ENCODE results near the gene GBE1. TPM values are rescaled to one million over a fixed set of nuclear protein-coding genes. Genes with fewer than 3 reads are reported as not detected.

GBE1 gene
- total RNA-seq, 4 donors from 2014 or later, result 22.2 to 27.8 (median 25.3) TPM

DNA sequence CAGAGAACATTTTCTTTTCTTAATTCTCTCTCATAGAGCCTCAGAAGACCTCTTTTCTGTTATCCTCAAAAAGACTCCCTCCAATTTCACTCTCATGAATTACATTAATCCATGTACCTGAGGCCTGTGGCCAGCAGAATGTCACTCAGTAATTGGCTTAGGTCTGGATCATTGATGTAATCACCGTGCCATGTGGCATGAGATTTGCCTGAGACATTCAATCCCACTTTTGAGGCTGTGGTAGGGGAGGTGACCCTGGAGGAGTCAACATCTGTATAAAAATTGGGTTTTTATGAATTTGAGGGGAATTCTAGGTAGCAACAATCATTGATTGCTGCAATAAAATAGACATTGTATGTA lies 295.3 kb downstream of the GBE1 start:
- Histone ChIP-seq H3K4me1 (peaks cover 0 to 13% (median 11%) of the 10 kb centered on the region in 4 donors), H3K9me3 (no peaks in the 10 kb centered on the region), H3K27ac (replicated peaks in 1 of 4) (no peak overlapping the region), H3K36me3 (no peaks in the 10 kb centered on the region), H3K27me3 (no peaks in the 10 kb centered on the region), H3K4me3 (no peak overlapping the region)
- no peak for DNase-seq (ENCODE audit: extremely low spot score)
- intact Hi-C loops (cut with DNase I), result no loop called here
- TF ChIP-seq POLR2A (IDR thresholded peaks at IDR 0.05; ENCODE audit: low read depth) (no peak), POLR2AphosphoS5 (IDR thresholded peaks at IDR 0.05) (no peak), EP300 (IDR thresholded peaks at IDR 0.05) (no peak)
- TF ChIP-seq, protein P1, sequence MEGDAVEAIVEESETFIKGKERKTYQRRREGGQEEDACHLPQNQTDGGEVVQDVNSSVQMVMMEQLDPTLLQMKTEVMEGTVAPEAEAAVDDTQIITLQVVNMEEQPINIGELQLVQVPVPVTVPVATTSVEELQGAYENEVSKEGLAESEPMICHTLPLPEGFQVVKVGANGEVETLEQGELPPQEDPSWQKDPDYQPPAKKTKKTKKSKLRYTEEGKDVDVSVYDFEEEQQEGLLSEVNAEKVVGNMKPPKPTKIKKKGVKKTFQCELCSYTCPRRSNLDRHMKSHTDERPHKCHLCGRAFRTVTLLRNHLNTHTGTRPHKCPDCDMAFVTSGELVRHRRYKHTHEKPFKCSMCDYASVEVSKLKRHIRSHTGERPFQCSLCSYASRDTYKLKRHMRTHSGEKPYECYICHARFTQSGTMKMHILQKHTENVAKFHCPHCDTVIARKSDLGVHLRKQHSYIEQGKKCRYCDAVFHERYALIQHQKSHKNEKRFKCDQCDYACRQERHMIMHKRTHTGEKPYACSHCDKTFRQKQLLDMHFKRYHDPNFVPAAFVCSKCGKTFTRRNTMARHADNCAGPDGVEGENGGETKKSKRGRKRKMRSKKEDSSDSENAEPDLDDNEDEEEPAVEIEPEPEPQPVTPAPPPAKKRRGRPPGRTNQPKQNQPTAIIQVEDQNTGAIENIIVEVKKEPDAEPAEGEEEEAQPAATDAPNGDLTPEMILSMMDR (IDR thresholded peaks at IDR 0.05), result no peak
- 85% methylated on average over 1 of the region's 1 CpG for WGBS

DNA sequence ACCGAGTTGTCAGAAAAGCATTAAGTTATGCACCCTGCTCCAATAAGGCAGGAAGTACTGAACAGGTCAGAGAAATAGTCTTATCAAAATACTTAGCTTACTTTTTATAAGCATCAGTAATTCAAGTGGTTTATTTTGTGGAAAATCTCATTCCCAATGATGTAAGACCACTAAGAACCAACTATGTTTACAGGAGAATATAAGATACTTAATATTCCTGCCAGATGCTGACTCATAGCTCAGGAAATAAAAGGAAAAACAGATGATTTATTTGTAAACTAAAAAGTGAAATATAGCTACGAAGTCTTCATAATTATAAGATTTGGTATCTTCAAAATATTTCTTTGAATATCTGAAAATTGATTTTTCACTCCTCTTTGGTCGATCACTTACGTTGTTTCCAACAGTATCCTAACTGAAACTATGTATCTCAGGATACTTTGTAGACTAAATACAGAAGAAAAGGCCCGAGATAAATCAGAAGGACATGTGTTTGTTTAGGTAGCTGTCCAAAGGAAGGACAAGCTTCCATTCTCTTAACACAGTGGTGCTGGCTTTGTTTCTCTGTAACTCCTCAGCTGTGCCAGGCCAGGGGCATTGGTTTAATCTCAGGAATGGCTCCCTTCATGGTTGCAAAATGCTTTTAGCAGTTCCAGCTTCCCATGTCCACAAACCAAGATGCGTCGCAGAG lies 295.8 kb downstream of the GBE1 start:
- Histone ChIP-seq H3K9me3 (no peaks in the 10 kb centered on the region), H3K4me3 (no peak overlapping the region), H3K36me3 (no peaks in the 10 kb centered on the region), H3K27me3 (no peaks in the 10 kb centered on the region), H3K27ac (replicated peaks in 1 of 4) (no peak overlapping the region), H3K4me1 (peaks cover 0 to 13% (median 11%) of the 10 kb centered on the region in 4 donors)
- no peak for DNase-seq (ENCODE audit: extremely low spot score)
- WGBS, result 84% methylated on average over 7 of the region's 7 CpGs
- intact Hi-C loops (cut with DNase I), result no loop called here
- TF ChIP-seq, protein P1 (IDR thresholded peaks at IDR 0.05), result no peak
- TF ChIP-seq POLR2AphosphoS5 (IDR thresholded peaks at IDR 0.05) (no peak), EP300 (IDR thresholded peaks at IDR 0.05) (no peak), POLR2A (IDR thresholded peaks at IDR 0.05; ENCODE audit: low read depth) (no peak)

DNA sequence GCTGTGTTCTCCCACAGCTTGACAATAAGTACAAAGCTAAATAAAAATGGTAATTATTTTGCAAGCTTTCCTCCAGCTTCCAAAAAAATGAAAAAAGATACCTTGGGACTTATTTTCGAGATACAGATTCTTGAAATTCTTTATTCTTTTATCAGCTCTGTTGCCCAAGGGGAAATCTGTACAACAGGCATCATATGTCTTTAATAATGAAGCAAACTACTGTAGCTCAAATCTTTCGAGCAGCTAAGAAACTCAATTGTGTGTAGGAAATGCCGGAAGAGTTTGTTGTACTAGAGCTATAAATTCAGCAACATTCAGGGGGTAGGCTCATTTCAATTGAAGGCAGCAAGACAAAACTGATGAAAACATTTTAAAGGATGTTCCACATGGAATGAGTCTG lies 297.7 kb downstream of the GBE1 start:
- Histone ChIP-seq H3K36me3 (no peaks in the 10 kb centered on the region), H3K9me3 (no peaks in the 10 kb centered on the region), H3K27ac (replicated peaks in 1 of 4) (no peak overlapping the region), H3K4me3 (no peak overlapping the region), H3K27me3 (no peaks in the 10 kb centered on the region), H3K4me1 (peaks cover 0 to 13% (median 11%) of the 10 kb centered on the region in 4 donors)
- intact Hi-C loops (cut with DNase I), result no loop called here
- no peak for DNase-seq (ENCODE audit: extremely low spot score)
- 84% methylated on average over 3 of the region's 3 CpGs for WGBS
- TF ChIP-seq POLR2A (IDR thresholded peaks at IDR 0.05; ENCODE audit: low read depth), result no peak
- TF ChIP-seq, protein P1 (IDR thresholded peaks at IDR 0.05), result no peak
- no peak for TF ChIP-seq POLR2AphosphoS5 (IDR thresholded peaks at IDR 0.05)
- no peak for TF ChIP-seq EP300 (IDR thresholded peaks at IDR 0.05)

DNA sequence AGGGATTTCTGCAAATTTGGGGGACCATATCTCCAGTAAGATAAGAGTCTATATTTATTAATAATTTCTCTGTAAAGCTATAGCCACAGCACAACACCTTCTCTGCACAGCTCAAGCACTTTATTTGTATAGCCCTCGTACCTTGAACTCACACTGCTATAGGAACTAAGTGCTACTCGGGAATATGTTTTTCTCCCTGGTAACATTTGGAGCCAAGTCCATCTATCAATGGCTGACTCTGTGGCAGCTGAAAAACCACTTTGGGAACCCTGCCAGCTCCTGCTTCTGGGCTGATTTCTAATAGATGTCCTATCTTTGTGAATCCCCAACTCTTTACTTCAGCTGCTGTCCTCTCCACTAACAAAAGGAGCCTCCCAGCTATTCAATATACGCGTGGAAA lies 298.5 kb downstream of the GBE1 start:
- H3K9me3 ChIP-seq, result no peaks in the 10 kb centered on the region
- H3K4me3 ChIP-seq, result no peak overlapping the region
- no peak overlapping the region for H3K27ac ChIP-seq (replicated peaks in 1 of 4)
- no peaks in the 10 kb centered on the region for H3K27me3 ChIP-seq
- intact Hi-C loops (cut with DNase I), result no loop called here
- no peak for TF ChIP-seq POLR2A (IDR thresholded peaks at IDR 0.05; ENCODE audit: low read depth)
- TF ChIP-seq, protein P1 (IDR thresholded peaks at IDR 0.05), result no peak
- no peak for TF ChIP-seq POLR2AphosphoS5 (IDR thresholded peaks at IDR 0.05)
- no peak for TF ChIP-seq EP300 (IDR thresholded peaks at IDR 0.05)
- H3K36me3 ChIP-seq, result no peaks in the 10 kb centered on the region
- peaks cover 0 to 13% (median 11%) of the 10 kb centered on the region in 4 donors for H3K4me1 ChIP-seq
- DNase-seq (ENCODE audit: extremely low spot score), result no peak
- WGBS, result 49% methylated on average over 4 of the region's 4 CpGs

DNA sequence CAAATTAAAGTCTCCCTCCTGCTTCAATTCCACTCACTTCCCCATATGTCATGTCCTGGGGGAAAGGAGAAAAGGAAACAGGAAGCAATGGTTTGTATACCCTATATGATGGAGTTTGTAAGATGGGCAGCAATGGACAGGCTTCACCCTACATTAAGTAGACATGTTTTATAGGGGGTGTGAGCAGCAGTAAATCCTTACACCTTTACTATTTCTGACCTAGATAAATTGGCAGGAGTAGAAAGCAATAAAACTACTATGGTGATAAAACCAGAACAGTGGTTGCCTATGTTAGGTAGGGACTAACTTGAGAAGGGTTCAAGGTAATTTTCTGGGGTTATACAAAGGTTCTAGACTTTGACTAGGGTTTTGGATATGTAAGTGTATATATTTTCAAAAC lies 301.7 kb downstream of the GBE1 start:
- no peak for DNase-seq (ENCODE audit: extremely low spot score)
- H3K4me1 ChIP-seq, result peaks cover 0 to 13% (median 11%) of the 10 kb centered on the region in 4 donors
- H3K36me3 ChIP-seq, result no peaks in the 10 kb centered on the region
- no peaks in the 10 kb centered on the region for H3K27me3 ChIP-seq
- no peak for TF ChIP-seq POLR2AphosphoS5 (IDR thresholded peaks at IDR 0.05)
- TF ChIP-seq EP300 (IDR thresholded peaks at IDR 0.05), result no peak
- TF ChIP-seq POLR2A (IDR thresholded peaks at IDR 0.05; ENCODE audit: low read depth), result no peak
- TF ChIP-seq, protein P1 (IDR thresholded peaks at IDR 0.05), result no peak
- H3K4me3 ChIP-seq, result no peak overlapping the region
- no peak overlapping the region for H3K27ac ChIP-seq (replicated peaks in 1 of 4)
- intact Hi-C loops (cut with DNase I), result no loop called here
- H3K9me3 ChIP-seq, result no peaks in the 10 kb centered on the region
